Neural cell (in vitro differentiated cells): ENCODE measurements around the gene NKAIN2.

Experiments
- CTCF ChIP-seq: fragments of 450-650 bp; IDR thresholded peaks from 2 replicates; pipeline ENCODE4 v1.5.1; 2014; ENCODE audit warnings: antibody characterized with exemption, mild to moderate bottlenecking, moderate library complexity; ENCODE audit not compliant: poor library complexity, severe bottlenecking
- EP300 ChIP-seq: fragments of 450-650 bp; conservative IDR thresholded peaks from 2 replicates; pipeline ENCODE4 v1.6.1; 2014; ENCODE audit warnings: antibody characterized with exemption, mild to moderate bottlenecking, moderate library complexity; ENCODE audit not compliant: poor library complexity, severe bottlenecking
- EZH2 ChIP-seq: fragments of 200-600, 300-800 bp; shearing (Covaris generic), sonication (generic); IDR thresholded peaks from 2 replicates; pipeline ENCODE4 v1.6.1; 2014; ENCODE audit warnings: antibody characterized with exemption, low read length, borderline replicate concordance, mild to moderate bottlenecking; ENCODE audit not compliant: insufficient read depth, poor library complexity, severe bottlenecking
- POLR2AphosphoS5 ChIP-seq: IDR thresholded peaks from 2 replicates; pipeline ENCODE4 v1.6.1; 2012
- REST ChIP-seq: IDR thresholded peaks from 2 replicates; pipeline ENCODE4 v1.6.1; 2012; ENCODE audit warnings: borderline replicate concordance
- TAF1 ChIP-seq: IDR thresholded peaks from 2 replicates; pipeline ENCODE4 v1.6.1; 2012; ENCODE audit warnings: low read depth

GRCh38 chr6:124796464-124796970, 992.9 kb downstream of the NKAIN2 start:
- TF ChIP-seq CTCF (no peak), POLR2AphosphoS5 (no peak), EP300 (no peak), REST (no peak), EZH2 (no peak), TAF1 (no peak)
